ENCODE data around the gene LASP1.

The LASP1 gene

GRCh38 chr17:38897176-38897575, 27.3 kb downstream of the LASP1 start:
- no peak for TF ChIP-seq CTCF (IDR thresholded peaks at IDR 0.05; ENCODE audit: insufficient read depth, low read depth, low read length, missing control alignments)
- no peak overlapping the region for H3K4me3 ChIP-seq (ENCODE audit: low read depth, low read length)

GRCh38 chr17:38897671-38898290, 27.9 kb downstream of the LASP1 start:
- no peak for DNase-seq (ENCODE audit: low read depth)
- no peak for TF ChIP-seq CTCF (IDR thresholded peaks at IDR 0.05; ENCODE audit: insufficient read depth, low read depth, low read length, missing control alignments)
- H3K4me3 ChIP-seq (ENCODE audit: low read depth, low read length): peak overlapping the region; percentile 12

More at GRCh38 chr17:38897176-38897575, 27.3 kb downstream of the LASP1 start:
- DNase-seq (ENCODE audit: low read depth): no peak

- DNase-seq (ENCODE audit: low read depth): peak; percentile 29
- TF ChIP-seq CTCF (IDR thresholded peaks at IDR 0.05; ENCODE audit: insufficient read depth, low read depth, low read length, missing control alignments): no peak
- peak overlapping the region; percentile 45 for H3K4me3 ChIP-seq (ENCODE audit: low read depth, low read length)
These were observed 28.4 kb downstream of the LASP1 start for GRCh38 chr17:38898291-38898679.

- peak; percentile 94 for DNase-seq (ENCODE audit: low read depth)
- no peak for TF ChIP-seq CTCF (IDR thresholded peaks at IDR 0.05; ENCODE audit: insufficient read depth, low read depth, low read length, missing control alignments)
- peak overlapping the region; percentile 45 for H3K4me3 ChIP-seq (ENCODE audit: low read depth, low read length)
These were observed 29.0 kb downstream of the LASP1 start for GRCh38 chr17:38898812-38899348.

- no peak for DNase-seq (ENCODE audit: low read depth)
- no peak overlapping the region; the same call in 1 of the 2 replicates for H3K4me3 ChIP-seq (ENCODE audit: low read depth, low read length)
- TF ChIP-seq CTCF (IDR thresholded peaks at IDR 0.05; ENCODE audit: insufficient read depth, low read depth, low read length, missing control alignments): no peak
These were observed 29.6 kb downstream of the LASP1 start for GRCh38 chr17:38899421-38899820.

GRCh38 chr17:38900978-38901656, 31.3 kb downstream of the LASP1 start:
- H3K4me3 ChIP-seq (ENCODE audit: low read depth, low read length): no peak overlapping the region
- no peak for DNase-seq (ENCODE audit: low read depth)
- no peak for TF ChIP-seq CTCF (IDR thresholded peaks at IDR 0.05; ENCODE audit: insufficient read depth, low read depth, low read length, missing control alignments)
